Stimulated activated CD4-positive, alpha-beta T cell treated with anti-CD3 and anti-CD28 coated beads, Interleukin-2, amount 100 ng/mL, for 4 hours (primary cell): Measurements from ENCODE around the gene ALKAL2.
A peak's percentile ranks its signal among the peaks of the same experiment; 100 is the strongest.

ENCODE experiments used
- DNase-seq: peaks from one replicate; pipeline ENCODE4 v3.0.0-alpha.2; 2020; ENCODE audit warnings: low read depth

ALKAL2 gene

DNA sequence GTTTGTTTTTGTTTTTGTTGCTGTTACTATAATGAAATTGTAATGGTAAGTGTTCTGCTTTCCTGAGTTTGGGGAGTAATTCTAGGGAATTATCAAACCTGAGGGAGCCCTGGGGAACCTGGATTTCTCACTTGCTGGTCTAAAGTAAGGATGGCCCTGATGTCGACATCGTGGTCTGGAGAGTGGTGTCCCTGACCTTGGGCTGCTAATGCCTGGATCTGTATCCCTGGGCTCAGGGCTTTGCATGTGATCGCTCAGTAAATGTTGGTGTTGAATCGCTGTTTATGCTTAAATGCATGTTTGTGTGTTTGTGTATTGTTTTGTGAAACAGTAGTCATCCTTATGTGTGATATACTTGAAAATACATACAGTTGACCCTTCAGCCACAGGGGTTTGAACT is 17.0 kb downstream of the ALKAL2 start:
- DNase-seq = no peak

DNA sequence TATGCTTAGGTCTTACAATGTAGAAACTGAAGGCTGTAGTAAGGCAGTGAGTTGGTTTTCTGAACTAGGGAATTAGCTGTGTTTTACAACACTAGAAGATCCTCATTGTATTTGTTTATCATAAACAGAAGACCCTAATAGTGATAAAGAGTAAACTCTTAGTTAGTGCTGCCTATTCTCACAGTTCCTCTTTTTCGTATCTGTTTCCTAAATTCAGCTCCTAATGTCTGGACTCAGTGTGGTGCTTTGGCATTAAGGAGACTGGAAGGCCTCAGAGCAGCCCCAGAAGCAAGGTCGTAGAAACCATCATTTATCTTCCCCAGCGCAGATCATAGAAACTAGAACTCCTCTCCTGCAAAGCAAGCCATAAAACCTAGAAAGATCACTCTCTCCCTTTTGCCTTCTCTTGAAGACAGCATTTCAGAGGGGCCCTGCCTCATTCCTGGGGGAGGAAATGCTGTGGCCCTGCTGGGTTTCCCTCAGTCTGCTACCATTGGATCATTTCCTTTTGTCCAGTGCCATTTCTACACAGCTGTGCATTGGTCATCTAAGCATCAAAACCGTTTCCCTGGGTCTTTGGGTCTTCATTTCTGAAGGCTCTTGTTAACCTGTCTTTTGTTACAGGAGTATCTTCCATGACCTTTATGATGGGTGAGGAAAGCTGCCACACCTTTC is 18.4 kb downstream of the ALKAL2 start:
- DNase-seq = no peak

DNA sequence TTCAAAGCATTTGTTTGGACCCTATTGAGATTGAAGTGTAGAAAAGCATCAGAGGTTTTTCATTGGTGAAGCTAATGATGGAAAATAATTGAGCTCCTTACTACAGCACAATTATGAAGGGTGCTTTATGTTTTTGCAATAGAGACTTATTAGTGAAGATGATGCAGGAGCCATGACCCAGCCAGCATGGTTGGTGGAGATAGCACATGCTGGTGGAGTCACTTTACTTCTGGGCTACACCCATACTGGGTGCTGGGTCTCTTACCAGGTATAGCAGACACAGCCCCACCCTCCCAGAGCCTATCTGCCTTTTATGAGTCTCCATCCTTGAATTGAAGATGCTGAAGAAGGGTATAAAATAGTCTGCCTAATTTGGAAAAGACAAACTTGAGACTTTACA is 19.6 kb downstream of the ALKAL2 start:
- DNase-seq = no peak

DNA sequence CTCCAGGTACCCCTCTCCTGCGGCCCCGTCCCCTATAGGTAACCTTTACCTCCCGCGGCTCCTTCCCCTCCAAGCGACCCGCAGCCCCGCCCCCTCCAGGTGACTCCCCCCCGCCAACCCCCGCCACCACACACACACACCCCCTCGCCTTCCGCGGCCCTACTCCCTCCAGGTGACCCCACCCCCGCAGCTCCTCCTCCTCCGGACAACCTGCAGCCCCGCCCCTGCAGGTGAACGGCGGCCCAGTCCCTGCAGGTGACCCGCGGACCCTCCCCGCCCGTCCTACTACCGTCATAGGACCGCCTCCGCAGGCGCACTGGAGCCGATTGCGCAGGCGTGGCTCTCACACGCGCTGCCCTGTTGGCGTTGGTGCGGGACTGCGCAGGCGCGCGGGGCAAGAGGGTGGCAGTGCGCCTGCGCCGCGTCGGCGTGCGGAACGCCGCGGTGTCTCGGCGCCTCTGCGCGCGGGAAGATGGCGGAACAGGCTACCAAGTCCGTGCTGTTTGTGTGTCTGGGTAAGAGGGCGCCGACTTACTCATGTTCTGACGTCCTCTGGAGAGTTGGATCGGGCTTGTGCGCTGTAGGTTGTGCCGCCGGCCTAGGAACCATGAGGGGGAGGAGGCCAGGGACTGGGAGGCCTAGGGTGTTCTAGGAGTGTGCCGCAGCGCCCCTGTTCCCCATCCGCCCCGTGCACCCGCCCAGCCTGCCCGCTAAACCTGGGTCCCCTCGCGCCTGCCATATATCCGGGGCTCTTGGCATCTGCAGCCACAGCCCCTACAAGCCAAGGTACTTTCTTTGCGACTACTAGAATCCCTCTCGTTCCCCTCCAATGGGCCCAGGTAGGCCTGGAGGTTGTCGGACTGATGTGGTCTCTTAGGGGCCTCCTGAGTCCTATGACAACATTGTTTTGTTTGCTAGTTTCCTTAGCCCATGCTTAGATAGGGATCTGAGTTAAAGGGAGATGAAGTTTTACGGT is 23.1 kb downstream of the ALKAL2 start, which contains the start of gene ACP1:
Gene ACP1, plus strand, starts transcription at position 455 of the 976 bp plus-strand sequence. Its CDS starts 18 bp downstream, at position 473.
- DNase-seq = peak; percentile 94

DNA sequence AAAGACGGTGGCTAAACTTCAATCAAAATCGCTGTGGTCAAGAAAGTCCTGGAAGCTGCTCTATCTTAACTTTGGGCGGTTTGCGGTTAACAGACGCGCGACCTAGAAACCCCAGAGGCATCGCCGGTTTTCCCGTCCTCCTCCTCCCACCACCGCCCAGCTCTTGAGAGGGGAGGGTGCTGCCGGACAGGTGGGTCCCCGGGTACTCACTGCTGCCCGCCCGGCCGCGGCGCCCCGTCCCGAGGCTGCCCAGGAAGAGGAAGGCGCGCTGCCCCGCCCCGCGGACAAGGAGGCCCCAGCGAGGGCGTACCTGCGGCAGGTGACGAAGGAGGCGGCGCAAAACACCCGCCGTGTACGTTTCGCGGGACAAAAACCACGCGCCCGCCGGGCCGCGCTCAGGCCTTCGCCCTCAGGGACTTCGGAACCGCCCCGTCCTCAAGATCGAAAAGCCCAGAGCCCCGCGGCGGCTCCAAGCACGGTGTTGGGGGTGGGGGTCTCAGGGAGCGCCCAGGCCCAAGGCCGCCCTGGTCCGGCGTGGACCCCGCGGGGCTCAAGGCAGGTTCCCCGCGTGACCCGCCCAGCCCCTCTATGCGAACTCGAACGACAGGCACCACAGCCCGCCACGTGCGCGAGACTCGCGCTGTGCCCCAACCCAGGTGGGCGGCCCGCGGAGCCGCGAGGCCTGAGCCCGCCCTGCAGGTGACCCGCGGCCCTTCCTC is 24.0 kb downstream of the ALKAL2 start, which contains the start of gene SH3YL1:
Gene SH3YL1, minus strand, starts transcription at position 259 of the 719 bp plus-strand sequence. Its CDS starts 48 bp downstream, at position 211.
- peak; percentile 43 for DNase-seq

DNA sequence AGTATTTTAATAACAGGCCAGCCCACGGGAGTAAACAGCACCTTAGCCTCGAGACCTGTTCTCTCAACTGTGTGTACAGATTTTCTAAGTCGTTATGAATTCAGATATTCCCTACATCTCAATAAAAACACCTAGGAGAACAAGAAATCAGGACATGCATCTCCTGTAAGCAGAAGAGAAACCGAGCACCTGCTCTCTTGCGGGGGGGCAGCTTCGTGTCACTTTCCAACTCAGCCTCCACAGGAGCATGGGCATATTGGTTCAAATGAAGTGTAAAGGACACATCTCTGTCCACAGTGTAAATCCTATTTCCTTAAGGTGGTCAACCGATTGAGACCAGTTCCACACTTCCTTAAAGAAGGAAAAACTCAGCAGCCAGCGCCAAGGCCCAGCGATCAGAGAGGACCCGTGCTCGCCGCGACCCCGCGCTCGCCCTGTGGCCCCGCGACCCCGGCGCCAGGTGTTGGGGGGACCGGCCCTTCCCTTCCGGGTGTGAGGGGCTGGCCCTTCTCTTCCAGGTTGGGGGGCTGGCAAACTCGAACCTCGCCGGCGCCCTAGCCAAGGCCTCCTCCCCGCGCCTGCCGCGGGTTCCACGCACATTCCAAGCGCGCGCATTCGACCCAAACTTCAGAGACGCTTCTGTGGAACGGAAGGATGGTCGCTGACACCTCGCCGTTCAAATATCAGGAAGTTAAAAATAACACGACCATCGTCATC is 24.7 kb downstream of the ALKAL2 start:
- DNase-seq = no peak

DNA sequence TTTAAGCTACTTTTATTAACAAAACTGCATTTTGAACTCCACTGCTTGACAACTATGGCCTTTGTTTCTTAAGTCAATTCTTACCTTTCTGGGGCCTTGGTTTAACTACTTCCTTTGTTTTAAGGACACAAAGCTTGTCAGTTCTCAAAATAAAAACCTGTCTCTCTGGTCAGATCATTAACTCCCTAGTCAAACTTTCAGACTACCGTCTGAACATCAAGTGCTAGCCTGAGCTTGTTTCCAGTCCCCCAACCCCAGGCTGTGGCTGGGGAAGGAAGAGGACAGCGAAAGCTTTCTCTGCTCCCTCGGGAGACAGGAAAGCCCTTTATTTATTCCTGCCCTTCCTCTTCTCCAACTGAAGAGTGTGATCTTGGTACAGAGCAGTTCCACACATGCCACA is 25.8 kb downstream of the ALKAL2 start:
- no peak for DNase-seq

DNA sequence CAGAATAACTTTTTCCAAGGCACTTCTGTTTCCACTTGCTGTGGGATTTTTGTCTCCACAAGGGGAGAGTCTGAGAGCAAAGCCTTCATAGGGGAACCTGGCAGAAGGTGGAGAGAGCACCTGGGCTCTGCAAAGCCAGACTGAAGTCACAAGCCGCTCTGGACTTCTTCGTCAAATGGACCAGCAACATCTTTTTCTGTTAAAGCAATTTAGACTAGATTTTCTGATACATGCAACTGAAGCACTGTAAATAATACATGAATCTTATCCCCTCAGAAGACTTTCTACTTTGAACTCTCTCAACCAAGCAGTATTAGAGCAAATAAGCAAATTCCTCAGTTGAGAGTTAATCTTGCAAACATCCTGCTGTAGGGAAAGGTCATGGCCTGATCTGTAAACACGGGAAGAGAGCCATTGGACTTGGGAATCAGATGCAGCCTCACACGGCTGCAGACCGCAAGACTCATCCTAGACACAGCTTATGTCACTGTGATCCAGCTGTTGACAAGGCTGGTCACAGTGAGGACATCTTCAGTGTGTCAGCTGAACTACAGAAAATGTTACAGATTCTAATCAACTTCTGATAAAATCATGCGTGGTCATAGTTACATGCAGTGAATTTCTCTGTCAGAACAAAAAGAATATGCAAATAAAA is 27.3 kb downstream of the ALKAL2 start:
- no peak for DNase-seq

DNA sequence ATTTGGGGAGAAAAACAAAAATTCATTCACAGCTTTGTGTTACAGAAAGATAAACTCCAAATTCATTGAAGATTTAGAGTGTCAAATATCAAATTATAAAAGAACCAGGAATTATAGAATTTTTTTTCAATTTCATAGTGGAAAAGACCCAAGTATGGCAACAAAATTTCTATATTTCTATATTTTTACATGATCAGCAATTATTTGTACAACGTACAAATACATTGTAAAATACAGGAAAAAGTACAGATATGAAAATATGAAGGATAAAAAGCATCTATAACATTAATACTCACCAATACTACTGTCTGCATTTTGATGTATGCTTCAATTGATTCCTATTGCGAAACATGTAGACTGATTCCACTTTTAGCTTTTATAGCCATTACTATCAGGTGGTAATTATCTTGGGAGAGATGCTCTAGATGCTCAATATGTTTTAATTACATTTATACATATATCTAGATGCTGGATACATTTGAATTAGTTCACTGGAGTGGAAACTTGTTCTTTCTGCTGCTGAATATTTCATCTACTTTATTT is 28.0 kb downstream of the ALKAL2 start:
- no peak for DNase-seq

DNA sequence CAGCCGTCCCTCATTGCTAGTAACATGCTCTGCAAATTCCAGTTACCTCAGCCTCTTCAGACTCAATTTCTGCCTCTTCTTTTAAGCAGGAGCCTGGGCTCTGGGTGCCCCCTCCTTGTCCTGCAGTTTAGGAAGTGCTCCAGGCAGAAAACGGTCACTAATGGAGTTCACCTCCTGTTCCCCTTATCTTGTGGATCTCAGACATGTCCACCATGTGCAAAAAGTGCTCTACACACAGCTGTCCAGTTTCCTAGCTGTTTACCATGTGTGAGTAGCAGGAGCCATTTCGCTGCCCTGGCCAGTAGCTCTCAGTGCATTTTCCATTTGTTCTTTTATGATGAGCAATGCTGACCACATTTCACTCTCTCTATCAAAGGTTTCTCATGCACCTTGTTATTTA is 29.0 kb downstream of the ALKAL2 start:
- DNase-seq = no peak

DNA sequence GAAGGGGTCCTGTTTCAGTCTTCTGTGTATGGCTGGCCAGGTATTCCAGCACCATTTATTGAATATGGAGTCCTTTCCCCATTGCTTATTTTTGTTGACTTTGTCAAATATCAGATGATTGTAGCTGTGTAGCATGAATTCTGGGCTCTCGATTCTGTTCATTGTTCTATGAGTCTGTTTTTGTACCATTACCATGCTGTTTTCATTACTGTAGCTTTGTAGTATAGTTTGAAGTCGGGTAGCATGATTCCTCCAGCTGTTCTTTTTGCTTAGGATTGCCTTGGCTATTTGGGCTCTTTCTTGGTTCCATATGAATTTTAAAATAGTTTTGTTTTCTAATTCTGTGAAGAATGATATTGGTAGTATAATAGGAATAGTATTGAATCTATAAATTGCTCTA is 30.0 kb downstream of the ALKAL2 start:
- DNase-seq = no peak

DNA sequence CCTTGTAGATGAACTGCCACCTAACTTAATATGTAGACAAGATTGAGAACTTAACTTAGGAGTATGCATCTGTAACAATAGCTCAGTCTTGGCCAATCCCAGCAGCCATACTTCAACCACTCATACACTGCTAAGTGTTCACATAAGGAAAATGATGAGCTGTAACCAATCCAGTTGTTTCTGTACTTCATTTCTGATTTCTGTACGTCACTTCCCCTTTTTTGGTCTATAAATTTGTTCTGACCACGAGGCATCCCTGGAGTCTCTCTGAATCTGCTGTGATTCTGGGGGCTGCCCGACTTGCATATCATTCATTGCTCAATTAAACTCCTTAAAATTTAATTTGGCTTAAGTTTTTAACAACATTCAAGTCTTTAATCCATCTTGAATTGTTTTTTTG is 30.5 kb downstream of the ALKAL2 start:
- no peak for DNase-seq

DNA sequence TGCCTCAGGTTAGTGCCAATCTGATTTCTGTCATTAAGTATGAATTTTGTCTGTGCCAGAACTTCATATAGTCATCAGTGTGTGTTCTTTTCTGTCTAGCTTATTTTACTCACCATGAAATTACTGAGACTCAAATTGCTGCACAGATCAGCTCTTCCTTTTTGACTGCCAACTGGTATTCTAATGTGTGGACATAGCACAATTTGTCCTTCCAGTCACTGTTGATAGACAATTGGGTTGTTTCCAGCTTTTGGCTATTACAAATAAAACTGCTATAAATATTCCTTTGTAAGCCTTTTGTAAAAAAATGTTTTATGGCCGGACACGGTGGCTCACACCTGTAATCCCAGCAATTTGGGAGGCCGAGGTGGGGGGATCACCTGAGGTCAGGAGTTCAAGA is 31.8 kb downstream of the ALKAL2 start:
- DNase-seq = no peak

DNA sequence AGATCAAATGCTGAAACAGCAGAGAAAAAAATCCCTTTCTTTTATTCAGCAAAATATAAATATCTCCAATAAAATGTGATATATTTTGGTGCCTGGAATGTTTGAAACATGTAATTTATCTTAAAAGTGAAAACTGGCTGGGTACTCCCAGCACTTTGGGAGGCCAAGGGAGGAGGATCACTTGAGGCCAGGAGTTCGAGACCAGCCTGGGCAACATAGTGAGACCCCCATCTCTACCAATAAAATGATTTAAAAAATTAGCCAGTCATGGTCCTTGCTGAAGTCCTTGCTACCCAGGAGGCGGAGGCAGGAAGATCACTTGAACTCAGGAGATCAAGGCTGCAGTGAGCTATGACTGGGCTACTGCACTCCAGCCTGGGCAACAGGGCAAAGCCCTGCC is 32.7 kb downstream of the ALKAL2 start:
- no peak for DNase-seq

DNA sequence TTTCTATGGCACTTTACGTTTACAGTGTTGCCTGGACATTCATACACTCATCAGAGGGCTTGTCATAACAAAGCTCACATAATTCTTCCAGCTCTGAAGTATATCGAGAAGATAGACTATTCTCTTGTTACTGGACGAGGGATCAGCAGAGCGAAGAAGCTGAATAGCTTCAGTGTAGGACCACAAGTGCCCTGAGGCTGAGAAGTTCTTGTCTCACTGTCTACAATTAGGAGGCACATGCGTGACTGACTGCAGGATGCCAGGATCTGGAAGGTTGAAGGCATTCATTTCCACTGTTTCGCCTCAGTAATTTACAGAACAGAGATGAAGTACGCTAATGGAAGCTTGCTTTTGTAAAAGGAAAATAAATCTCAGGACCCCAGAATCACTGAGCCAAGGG is 33.6 kb downstream of the ALKAL2 start:
- DNase-seq = no peak

DNA sequence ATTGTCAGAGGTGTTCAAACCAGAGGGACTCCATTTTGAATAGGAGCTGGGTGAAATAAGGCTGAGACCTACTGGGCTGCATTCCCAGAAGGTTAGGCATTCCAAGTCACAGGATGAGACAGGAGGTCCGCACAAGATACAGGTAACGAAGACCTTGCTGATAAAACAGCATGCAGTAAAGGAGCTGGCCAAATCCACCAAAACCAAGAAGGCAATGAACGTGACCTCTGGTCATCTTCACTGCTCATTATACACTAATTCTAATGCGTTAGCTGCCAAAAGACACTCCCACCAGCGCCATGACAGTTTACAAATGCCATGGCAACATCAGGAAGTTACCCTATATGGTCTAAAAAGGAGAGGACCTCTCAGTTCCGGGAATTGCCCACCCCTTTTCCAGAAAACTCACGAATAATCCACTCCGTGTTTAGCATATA is 34.7 kb downstream of the ALKAL2 start:
- no peak for DNase-seq

DNA sequence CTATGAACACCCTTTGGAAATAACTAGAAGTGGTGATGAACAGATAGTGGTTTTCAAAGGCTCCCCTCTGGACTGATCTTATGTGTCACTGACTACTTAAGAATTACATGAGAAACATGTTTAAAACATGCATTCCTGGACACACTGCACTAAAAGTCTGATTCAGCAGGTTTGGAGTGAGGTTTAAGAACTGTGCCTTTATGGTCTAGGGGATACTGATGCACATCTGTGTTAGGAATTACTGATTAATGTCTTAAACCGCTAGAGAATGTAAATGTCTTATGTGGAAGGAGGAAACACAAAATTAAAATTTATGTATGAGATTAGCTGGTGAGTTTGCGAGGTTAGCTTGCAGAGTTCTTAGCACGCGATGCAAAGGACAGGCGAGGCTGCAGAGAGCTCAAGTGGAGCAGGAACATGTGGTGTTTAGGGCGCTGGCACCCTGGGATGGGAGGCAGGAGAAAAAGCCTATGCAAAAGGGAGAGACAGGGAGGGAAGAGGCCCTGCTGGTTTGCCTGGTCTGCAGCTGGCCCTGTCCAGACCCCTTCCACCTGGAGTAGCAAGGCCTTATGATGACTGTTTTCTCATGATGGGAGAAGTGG is 35.8 kb downstream of the ALKAL2 start:
- no peak for DNase-seq

DNA sequence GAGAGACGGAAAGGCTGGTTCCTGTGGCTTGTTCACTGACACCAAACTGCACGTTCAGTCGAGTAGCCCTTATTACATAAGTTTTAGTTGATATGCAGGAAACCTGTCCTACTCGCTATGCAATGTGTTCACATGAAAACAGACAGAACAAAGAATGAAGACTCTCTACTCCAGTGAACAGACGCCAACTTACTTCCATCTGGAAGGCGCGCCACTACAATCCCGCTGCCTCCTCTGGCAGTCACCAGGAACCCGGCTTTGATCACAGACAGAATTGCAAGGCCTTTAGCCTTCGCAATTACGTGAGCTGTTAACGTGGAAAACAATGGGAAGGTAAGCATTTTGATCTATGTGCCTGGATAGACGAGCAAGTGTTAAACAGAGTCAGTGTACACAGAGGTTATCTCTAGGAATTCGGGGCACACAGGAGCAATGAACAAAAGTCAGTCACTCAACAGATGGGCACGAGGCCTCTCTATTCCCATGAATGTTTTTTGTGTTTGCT is 38.3 kb downstream of the ALKAL2 start:
- no peak for DNase-seq

DNA sequence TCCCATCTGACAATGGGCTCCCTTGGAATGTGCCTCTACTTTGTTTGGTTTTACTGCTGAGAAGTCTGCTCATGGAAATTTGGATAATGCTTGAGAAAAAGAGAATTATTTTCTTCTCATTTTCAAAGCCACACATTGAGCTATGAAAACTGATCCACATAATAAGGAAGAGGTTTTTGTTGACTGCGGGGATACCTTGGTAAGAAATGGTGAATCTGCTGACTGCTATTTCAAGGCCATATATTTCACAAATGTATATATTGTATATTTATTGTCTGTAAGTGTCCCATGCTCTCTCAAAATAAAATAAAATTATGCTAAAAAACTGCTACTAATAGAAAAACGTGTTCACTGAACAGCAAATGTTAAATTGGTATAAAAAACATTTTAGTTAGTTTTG is 39.2 kb downstream of the ALKAL2 start:
- no peak for DNase-seq

DNA sequence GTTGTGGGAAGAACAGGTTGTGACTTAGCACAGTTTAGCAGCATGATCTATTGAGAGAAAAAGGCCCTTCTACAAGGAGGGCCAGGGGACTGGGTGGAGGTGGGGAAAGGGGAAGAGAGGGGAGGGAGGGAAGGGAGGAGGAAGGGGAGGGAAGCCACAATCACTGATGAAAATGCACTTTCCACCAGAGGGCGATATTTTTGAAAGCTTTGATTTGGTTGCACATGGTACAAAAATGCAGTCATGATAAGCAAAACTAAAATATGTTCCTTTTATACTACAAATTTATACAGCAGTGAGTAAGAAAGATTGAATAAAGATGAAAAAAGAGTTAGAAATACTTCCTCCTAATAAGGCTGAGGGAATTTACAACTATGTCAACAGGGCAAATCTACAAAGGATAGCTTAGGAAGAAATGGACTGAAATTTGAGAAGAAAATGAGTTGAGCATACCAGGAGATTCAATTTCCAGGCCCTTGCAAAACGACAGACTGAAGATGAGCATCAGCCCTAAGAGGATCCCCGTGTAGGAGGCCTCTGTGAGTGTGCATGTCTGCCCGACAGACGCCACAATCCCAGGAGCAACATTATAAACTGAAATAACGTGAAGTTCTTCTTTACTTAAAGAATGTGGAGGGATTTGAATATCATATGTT is 41.3 kb downstream of the ALKAL2 start:
- DNase-seq = no peak
